Measurements from ENCODE around the gene CFHR4.

The CFHR4 gene

DNA sequence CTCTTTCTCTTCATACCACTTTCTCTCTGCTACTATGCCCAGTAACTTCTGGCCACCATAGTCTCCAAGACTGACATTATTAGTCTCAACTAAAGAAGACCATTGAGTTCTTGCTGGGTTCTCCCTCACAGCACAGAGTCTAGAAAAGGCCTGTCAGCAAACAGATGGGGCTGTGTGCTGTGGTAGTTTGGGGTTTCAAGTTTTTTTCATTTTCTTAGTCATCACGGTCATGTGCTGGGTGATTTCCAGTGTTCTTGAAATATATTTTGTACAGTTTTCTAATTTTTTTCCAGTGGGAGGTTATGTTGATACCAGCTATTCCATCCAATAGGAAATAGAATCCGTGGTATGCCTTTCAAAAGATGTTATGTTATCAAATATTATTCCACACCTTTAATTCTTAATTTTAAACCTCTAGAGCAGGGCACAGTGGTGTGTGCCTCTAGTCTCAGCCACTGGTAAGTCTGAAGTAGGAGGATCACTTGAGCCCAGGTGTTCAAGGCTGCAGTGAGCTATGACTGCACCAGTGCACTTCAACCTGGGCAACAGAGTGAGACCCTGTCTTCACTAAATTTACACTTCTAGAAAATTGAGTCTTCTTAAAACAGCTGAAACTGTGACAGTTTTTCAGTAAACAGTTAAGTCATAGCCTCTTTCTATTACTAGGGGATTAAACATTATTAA, 64.0 kb downstream of the CFHR4 start:
- no peak for TF ChIP-seq CTCF (conservative IDR thresholded peaks at IDR 0.05; ENCODE audit: low read length)
- H3K4me3 ChIP-seq (ENCODE audit: low read length) = no peak overlapping the region
- peak; percentile 1 for DNase-seq (ENCODE audit: low read depth)

DNA sequence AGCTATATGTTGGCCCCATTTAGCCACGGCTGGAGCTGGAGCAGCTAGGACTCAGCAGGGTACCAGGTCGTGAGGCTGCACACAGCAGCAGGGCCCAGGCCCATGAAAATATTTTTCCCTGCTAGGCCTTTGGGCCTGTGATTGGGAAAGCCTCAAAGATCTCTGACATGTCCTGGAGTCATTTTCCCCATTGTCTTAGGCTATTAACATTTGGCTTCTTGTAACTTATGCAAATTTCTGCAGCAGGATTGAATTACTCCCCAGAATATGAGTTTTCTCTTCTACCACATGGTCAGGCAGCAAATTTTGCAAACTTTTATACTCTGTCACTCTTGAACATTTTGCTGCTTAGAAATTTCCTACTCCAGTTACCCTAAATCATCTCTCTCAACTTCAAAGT, 66.9 kb downstream of the CFHR4 start:
- no peak for TF ChIP-seq CTCF (conservative IDR thresholded peaks at IDR 0.05; ENCODE audit: low read length)
- no peak for DNase-seq (ENCODE audit: low read depth)
- no peak overlapping the region for H3K4me3 ChIP-seq (ENCODE audit: low read length)

DNA sequence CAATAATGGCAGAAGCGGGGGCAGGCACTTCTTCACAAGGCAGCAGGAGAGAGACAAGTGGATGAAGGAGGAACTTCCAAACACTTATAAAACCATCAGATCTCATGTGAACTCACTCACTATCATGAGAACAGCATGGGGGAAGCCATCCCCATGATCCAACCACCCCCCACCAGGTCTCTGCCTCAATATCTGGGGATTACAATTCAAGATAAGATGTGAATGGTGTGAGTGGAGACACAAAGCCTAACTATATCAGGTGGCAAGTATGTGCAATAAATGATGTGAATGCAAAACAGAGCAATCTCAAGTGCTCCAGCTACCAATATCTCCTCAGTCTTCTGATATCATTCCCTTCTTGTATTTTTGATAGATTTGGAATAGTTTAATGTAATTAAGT, 68.1 kb downstream of the CFHR4 start:
- no peak for DNase-seq (ENCODE audit: low read depth)
- H3K4me3 ChIP-seq (ENCODE audit: low read length) = no peak overlapping the region
- TF ChIP-seq CTCF (conservative IDR thresholded peaks at IDR 0.05; ENCODE audit: low read length) = no peak

DNA sequence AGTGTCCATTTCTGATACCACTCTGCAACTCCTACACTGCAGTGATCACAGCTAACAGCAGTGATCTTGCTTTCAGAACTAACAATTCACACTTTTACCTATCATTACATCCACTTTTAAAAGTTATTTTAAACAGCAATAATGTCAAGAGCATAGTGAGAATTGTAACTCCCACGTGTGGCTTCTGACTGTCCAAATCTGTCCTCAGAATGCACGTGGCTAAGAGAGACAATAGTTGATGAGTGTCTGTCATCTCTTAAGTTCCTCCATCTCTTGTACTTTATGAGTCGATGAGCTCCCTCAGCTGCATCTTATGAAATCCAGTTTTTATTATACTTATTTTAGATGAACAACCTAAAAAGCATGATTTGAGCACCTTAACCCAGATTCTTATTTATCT, 73.0 kb downstream of the CFHR4 start:
- no peak overlapping the region for H3K4me3 ChIP-seq (ENCODE audit: low read length)
- TF ChIP-seq CTCF (conservative IDR thresholded peaks at IDR 0.05; ENCODE audit: low read length) = no peak
- no peak for DNase-seq (ENCODE audit: low read depth)
